ENCODE results near the gene ERRFI1. TPM values are rescaled to one million over a fixed set of nuclear protein-coding genes. Genes with fewer than 3 reads are reported as not detected.
A peak's percentile ranks its signal among the peaks of the same experiment; 100 is the strongest.
"Not testable (repeated sequence)": the region's sequence is repeated elsewhere in the genome, so short reads cannot be mapped to it uniquely, and the experiment has no call there.

The ERRFI1 gene
- polyA plus RNA-seq, 3 donors from 2014 or later, result 0.33 to 1.1 TPM; not detected in 1

GRCh38 chr1:7975212-7975865 lies 50.8 kb downstream of the ERRFI1 start:
- H3K36me3 Mint-ChIP-seq, result peaks cover 18 to 45% (median 22%) of the 10 kb centered on the region in 3 donors
- DNase-seq, result peak in 1 of 3 donors; percentile 32
- H3K27ac Mint-ChIP-seq, result peak overlapping the region in 2 of 6 donors; percentile 41 to 51
- H3K27me3 Mint-ChIP-seq (ENCODE audit: low read depth in 3 of 3), result peaks cover 0 to 2% (median 0%) of the 10 kb centered on the region in 3 donors
- no peaks in the 10 kb centered on the region for H3K9me3 Mint-ChIP-seq
- H3K4me3 Mint-ChIP-seq, result no peak overlapping the region
- peaks cover 5% of the 10 kb centered on the region in 2 donors for H3K4me1 Mint-ChIP-seq

GRCh38 chr1:7973086-7973485 lies 53.0 kb downstream of the ERRFI1 start:
- Mint-ChIP-seq H3K9me3 (no peaks in the 10 kb centered on the region), H3K36me3 (peaks cover 18 to 50% (median 19%) of the 10 kb centered on the region in 3 donors), H3K27me3 (ENCODE audit: low read depth in 3 of 3) (peaks cover 0 to 2% (median 0%) of the 10 kb centered on the region in 3 donors), H3K4me1 (peaks cover 7 to 12% of the 10 kb centered on the region in 2 donors), H3K4me3 (no peak overlapping the region), H3K27ac (no peak overlapping the region)
- no peak for DNase-seq

- Mint-ChIP-seq H3K9me3 (no peaks in the 10 kb centered on the region), H3K36me3 (peaks cover 14 to 47% (median 19%) of the 10 kb centered on the region in 3 donors), H3K4me1 (peaks cover 6 to 14% of the 10 kb centered on the region in 2 donors), H3K4me3 (no peak overlapping the region), H3K27ac (no peak overlapping the region), H3K27me3 (ENCODE audit: low read depth in 3 of 3) (peaks cover 0 to 2% (median 0%) of the 10 kb centered on the region in 3 donors)
- no peak for DNase-seq
Observed at GRCh38 chr1:7972285-7972684, 53.8 kb downstream of the ERRFI1 start.

- no peak overlapping the region for H3K4me3 Mint-ChIP-seq
- DNase-seq, result no peak
- peaks cover 0 to 2% (median 0%) of the 10 kb centered on the region in 3 donors for H3K27me3 Mint-ChIP-seq (ENCODE audit: low read depth in 3 of 3)
- H3K27ac Mint-ChIP-seq, result no peak overlapping the region
- peaks cover 18 to 52% (median 26%) of the 10 kb centered on the region in 3 donors for H3K36me3 Mint-ChIP-seq
- H3K4me1 Mint-ChIP-seq, result peaks cover 14 to 22% of the 10 kb centered on the region in 2 donors
- no peaks in the 10 kb centered on the region for H3K9me3 Mint-ChIP-seq
Observed at GRCh38 chr1:7971024-7971423, 55.1 kb downstream of the ERRFI1 start.

GRCh38 chr1:7970246-7970645 lies 55.9 kb downstream of the ERRFI1 start:
- no peaks in the 10 kb centered on the region for H3K9me3 Mint-ChIP-seq
- peak overlapping the region in 2 of 6 donors; percentile 4 to 12 for H3K27ac Mint-ChIP-seq
- H3K4me3 Mint-ChIP-seq, result no peak overlapping the region
- H3K36me3 Mint-ChIP-seq, result peaks cover 19 to 51% (median 28%) of the 10 kb centered on the region in 3 donors
- H3K27me3 Mint-ChIP-seq (ENCODE audit: low read depth in 3 of 3), result peaks cover 0 to 2% (median 0%) of the 10 kb centered on the region in 3 donors
- peaks cover 18 to 30% of the 10 kb centered on the region in 2 donors for H3K4me1 Mint-ChIP-seq
- DNase-seq, result no peak

GRCh38 chr1:7967651-7968050 lies 58.5 kb downstream of the ERRFI1 start:
- no peaks in the 10 kb centered on the region for H3K27me3 Mint-ChIP-seq (ENCODE audit: low read depth in 3 of 3)
- H3K4me3 Mint-ChIP-seq, result no peak overlapping the region
- H3K9me3 Mint-ChIP-seq, result no peaks in the 10 kb centered on the region
- no peak for DNase-seq
- peak overlapping the region in 2 of 6 donors; percentile 36 to 48 for H3K27ac Mint-ChIP-seq
- H3K4me1 Mint-ChIP-seq, result peaks cover 34 to 56% of the 10 kb centered on the region in 2 donors
- peaks cover 28 to 56% (median 38%) of the 10 kb centered on the region in 3 donors for H3K36me3 Mint-ChIP-seq

GRCh38 chr1:7967196-7967595 lies 58.9 kb downstream of the ERRFI1 start:
- Mint-ChIP-seq H3K9me3 (no peaks in the 10 kb centered on the region), H3K4me3 (peak overlapping the region in 1 of 5 donors; percentile 42), H3K4me1 (peaks cover 39 to 60% of the 10 kb centered on the region in 2 donors), H3K36me3 (peaks cover 28 to 53% (median 38%) of the 10 kb centered on the region in 3 donors), H3K27ac (peak overlapping the region in 2 of 6 donors; percentile 11 to 48), H3K27me3 (ENCODE audit: low read depth in 3 of 3) (peaks cover 0 to 2% (median under 1%) of the 10 kb centered on the region in 3 donors)
- no peak for DNase-seq

GRCh38 chr1:7964476-7964875 lies 61.6 kb downstream of the ERRFI1 start:
- Mint-ChIP-seq H3K4me1 (peaks cover 55 to 77% of the 10 kb centered on the region in 2 donors), H3K27me3 (ENCODE audit: low read depth in 3 of 3) (peaks cover 10 to 17% (median 11%) of the 10 kb centered on the region in 3 donors)

GRCh38 chr1:7963841-7964240 lies 62.3 kb downstream of the ERRFI1 start:
- not testable (repeated sequence) for DNase-seq, H3K9me3 Mint-ChIP-seq
- H3K27ac Mint-ChIP-seq, result peak overlapping the region; percentile 11 to 72 (median 50)
- peaks cover 56 to 73% of the 10 kb centered on the region in 2 donors for H3K4me1 Mint-ChIP-seq
- H3K36me3 Mint-ChIP-seq, result peaks cover 19 to 25% (median 20%) of the 10 kb centered on the region in 3 donors
- peak overlapping the region in 4 of 5 donors; percentile 44 to 96 (median 56) for H3K4me3 Mint-ChIP-seq
- H3K27me3 Mint-ChIP-seq (ENCODE audit: low read depth in 3 of 3), result peaks cover 10 to 17% (median 11%) of the 10 kb centered on the region in 3 donors

More at GRCh38 chr1:7964476-7964875, 61.6 kb downstream of the ERRFI1 start:
- Mint-ChIP-seq H3K9me3 (no peaks in the 10 kb centered on the region), H3K27ac (peak overlapping the region in 3 of 6 donors; percentile 11 to 45 (median 26)), H3K4me3 (no peak overlapping the region), H3K36me3 (peaks cover 19 to 31% (median 25%) of the 10 kb centered on the region in 3 donors)
- no peak for DNase-seq

GRCh38 chr1:7963378-7963730 lies 62.8 kb downstream of the ERRFI1 start:
- Mint-ChIP-seq H3K36me3 (peaks cover 19 to 22% (median 20%) of the 10 kb centered on the region in 3 donors), H3K27me3 (ENCODE audit: low read depth in 3 of 3) (peaks cover 10 to 17% (median 11%) of the 10 kb centered on the region in 3 donors), H3K4me3 (peak overlapping the region in 4 of 5 donors; percentile 94 to 100 (median 96)), H3K4me1 (peaks cover 56 to 71% of the 10 kb centered on the region in 2 donors), H3K27ac (peak overlapping the region; percentile 67 to 99 (median 98))
- DNase-seq, H3K9me3 Mint-ChIP-seq: not testable (repeated sequence)

- Mint-ChIP-seq H3K27ac (peak overlapping the region; percentile 92 to 99 (median 98)), H3K36me3 (peaks cover 19 to 22% (median 20%) of the 10 kb centered on the region in 3 donors), H3K27me3 (ENCODE audit: low read depth in 3 of 3) (peaks cover 10 to 17% (median 13%) of the 10 kb centered on the region in 3 donors), H3K4me3 (peak overlapping the region; percentile 94 to 100 (median 96)), H3K4me1 (peaks cover 56 to 71% of the 10 kb centered on the region in 2 donors), H3K9me3 (no peaks in the 10 kb centered on the region)
- no peak for DNase-seq
Observed at GRCh38 chr1:7962636-7963377, 63.3 kb downstream of the ERRFI1 start.

GRCh38 chr1:7962014-7962335 lies 64.1 kb downstream of the ERRFI1 start:
- peaks cover 17 to 19% (median 19%) of the 10 kb centered on the region in 3 donors for H3K36me3 Mint-ChIP-seq
- DNase-seq, result no peak
- peak overlapping the region; percentile 94 to 100 (median 96) for H3K4me3 Mint-ChIP-seq
- peak overlapping the region; percentile 92 to 99 (median 98) for H3K27ac Mint-ChIP-seq
- peaks cover 10 to 17% (median 13%) of the 10 kb centered on the region in 3 donors for H3K27me3 Mint-ChIP-seq (ENCODE audit: low read depth in 3 of 3)
- H3K4me1 Mint-ChIP-seq, result peaks cover 52 to 64% of the 10 kb centered on the region in 2 donors
- no peaks in the 10 kb centered on the region for H3K9me3 Mint-ChIP-seq

Measured in immature natural killer cell (primary cell).